ENCODE results near the gene SIGLEC5.
"Not testable (repeated sequence)": the region's sequence is repeated elsewhere in the genome, so short reads cannot be mapped to it uniquely, and the experiment has no call there.

The SIGLEC5 gene

DNA sequence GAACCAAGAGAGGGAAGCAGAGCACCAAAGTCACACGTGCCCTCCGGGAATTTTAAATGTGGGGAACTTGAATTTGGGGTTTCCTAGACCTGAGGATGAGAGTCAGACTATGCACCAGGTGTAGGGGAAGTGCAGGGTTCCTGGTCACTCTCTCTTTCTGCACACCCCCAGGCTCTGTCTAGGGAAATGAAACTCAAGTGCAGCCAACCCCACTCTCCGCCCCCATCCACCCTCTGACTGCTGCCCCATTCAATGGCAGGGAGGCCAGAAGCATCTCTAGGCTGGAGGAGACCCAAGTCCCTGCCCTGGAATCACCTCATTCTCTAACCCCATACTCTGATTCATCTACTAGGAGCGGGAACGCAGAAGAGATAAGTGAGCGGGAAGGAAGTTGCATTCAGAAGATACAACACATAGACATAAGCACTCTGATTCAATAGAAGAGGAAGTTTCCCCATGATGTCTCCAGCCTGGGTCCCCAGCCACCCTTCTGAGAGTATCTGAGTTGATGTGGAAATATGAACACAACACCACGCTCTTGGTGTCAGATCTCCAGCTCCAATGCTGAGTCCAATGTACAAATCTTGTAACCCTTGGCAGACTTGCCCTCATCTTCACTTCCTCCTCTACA lies 21.1 kb upstream of the SIGLEC5 start:
- DNase-seq (ENCODE audit: low read depth) = no peak
- H3K27me3 ChIP-seq (replicated peaks; ENCODE audit: control insufficient read depth, insufficient read depth, low read length) = peaks cover 36% of the 10 kb centered on the region
- no peaks in the 10 kb centered on the region for H3K4me1 ChIP-seq (ENCODE audit: control insufficient read depth, insufficient read depth, low read length)
- no peak overlapping the region for H3K9ac ChIP-seq (ENCODE audit: low read length)
- H3K4me3 ChIP-seq (ENCODE audit: low read length) = no peak overlapping the region
- peaks cover 2% of the 10 kb centered on the region for H3K9me3 ChIP-seq (ENCODE audit: control insufficient read depth, low read length)
- no peaks in the 10 kb centered on the region for H3K36me3 ChIP-seq (ENCODE audit: control insufficient read depth, insufficient read depth, low read length, severe bottlenecking)

DNA sequence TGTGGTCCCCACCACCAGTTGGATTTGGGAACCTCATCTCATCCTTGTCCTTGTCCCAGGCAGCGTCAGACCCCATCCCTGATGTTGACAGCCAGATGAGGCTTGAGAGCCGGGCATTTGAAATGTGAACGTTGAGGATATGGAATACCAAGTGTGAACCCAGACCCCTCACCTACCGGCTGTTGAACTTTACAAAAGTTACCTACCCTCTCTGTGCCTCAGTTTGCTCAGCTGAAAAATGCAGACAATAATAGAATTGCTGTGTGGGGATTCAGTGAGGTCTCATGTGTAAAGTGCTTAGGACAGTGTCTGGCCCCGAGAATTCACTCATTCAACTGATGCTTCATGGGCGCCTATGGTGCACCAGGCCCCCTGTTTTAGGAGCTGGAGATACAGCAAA lies 17.1 kb upstream of the SIGLEC5 start:
- Histone ChIP-seq H3K9ac (ENCODE audit: low read length) (no peak overlapping the region), H3K36me3 (ENCODE audit: control insufficient read depth, insufficient read depth, low read length, severe bottlenecking) (no peaks in the 10 kb centered on the region), H3K27me3 (replicated peaks; ENCODE audit: control insufficient read depth, insufficient read depth, low read length) (peaks cover 21% of the 10 kb centered on the region), H3K4me3 (ENCODE audit: low read length) (no peak overlapping the region), H3K4me1 (ENCODE audit: control insufficient read depth, insufficient read depth, low read length) (no peaks in the 10 kb centered on the region), H3K9me3 (ENCODE audit: control insufficient read depth, low read length) (peaks cover 2% of the 10 kb centered on the region)
- DNase-seq (ENCODE audit: low read depth) = no peak

DNA sequence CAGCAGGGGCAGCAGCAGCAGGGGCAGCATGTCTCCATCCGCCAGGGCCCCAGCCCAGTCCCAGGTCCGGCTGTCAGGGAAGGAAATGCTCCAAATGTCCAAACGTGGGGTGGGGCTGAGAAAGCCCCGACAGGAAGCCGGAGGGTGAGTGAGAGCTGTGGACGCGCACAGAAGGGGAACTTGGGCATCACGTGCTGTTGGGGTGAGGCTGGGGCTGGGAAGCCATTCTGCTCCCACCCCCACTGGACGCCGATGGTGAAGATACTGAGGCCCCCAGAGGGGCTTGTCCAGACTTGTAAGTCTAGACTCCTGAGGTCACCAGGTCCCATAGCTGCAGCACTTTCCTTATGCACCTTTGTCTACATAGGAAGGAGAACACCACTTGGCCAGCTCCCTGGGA lies 16.5 kb upstream of the SIGLEC5 start, which contains the start of gene SIGLEC14:
Gene SIGLEC14, minus strand, starts transcription at position 96 of the 400 bp plus-strand sequence. Its CDS starts 66 bp downstream, at position 30.
- H3K9me3 ChIP-seq (ENCODE audit: control insufficient read depth, low read length); H3K9ac ChIP-seq (ENCODE audit: low read length); H3K36me3 ChIP-seq (ENCODE audit: control insufficient read depth, insufficient read depth, low read length, severe bottlenecking); H3K4me1 ChIP-seq (ENCODE audit: control insufficient read depth, insufficient read depth, low read length); H3K4me3 ChIP-seq (ENCODE audit: low read length); DNase-seq (ENCODE audit: low read depth): not testable (repeated sequence)
- peaks cover 18% of the 10 kb centered on the region for H3K27me3 ChIP-seq (replicated peaks; ENCODE audit: control insufficient read depth, insufficient read depth, low read length)

DNA sequence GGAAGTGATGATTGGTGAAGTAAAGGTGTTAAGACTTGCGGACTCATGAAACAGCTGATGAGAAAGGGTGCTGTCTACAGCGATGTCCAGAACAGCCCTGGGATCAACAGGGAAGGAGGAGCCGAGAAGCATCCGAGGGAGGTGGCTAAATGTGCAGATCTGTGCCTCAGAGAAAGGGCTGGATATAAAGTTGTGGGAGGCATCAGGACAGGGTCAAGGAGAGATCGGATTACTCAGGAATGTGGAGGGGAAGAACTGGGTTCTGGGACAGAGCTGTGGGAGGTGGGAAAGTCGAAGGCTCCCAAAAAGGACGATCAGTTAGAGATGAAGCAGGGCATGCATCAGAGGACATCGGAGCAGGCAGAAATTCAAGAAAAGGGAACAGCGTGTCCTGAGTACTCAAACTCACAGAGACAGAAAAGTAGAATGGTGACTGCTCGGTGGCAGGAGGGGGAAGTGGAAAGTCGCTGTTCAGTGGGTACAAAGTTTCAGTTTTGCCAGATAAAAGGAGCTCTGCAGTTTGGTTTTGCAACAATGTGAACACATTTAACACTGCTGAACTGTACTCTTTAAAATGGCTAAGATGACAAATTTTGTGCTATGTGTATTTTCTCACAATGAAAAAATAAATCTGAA lies 14.6 kb upstream of the SIGLEC5 start:
- no peak for DNase-seq (ENCODE audit: low read depth)
- no peaks in the 10 kb centered on the region for H3K4me1 ChIP-seq (ENCODE audit: control insufficient read depth, insufficient read depth, low read length)
- no peak overlapping the region for H3K9ac ChIP-seq (ENCODE audit: low read length)
- peaks cover 15% of the 10 kb centered on the region for H3K27me3 ChIP-seq (replicated peaks; ENCODE audit: control insufficient read depth, insufficient read depth, low read length)
- H3K9me3 ChIP-seq (ENCODE audit: control insufficient read depth, low read length) = peaks cover 2% of the 10 kb centered on the region
- H3K36me3 ChIP-seq (ENCODE audit: control insufficient read depth, insufficient read depth, low read length, severe bottlenecking) = no peaks in the 10 kb centered on the region
- no peak overlapping the region for H3K4me3 ChIP-seq (ENCODE audit: low read length)

DNA sequence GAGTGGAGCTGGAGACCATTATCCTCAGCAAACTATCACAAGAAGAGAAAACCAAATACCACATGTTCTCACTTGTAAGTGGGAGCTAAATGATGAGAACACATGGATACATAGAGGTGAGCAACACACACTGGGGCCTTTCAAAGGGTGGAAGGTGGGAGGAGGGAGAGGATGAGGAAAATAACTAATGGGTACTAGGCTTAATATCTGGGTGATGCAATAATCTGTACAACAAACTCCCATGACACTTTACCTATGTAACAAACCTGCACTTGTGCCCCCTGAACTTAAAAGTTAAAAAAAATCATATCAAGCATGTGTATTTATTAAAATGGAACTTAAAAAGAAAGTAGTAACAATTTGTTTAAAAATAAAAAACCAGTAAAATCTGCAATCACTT lies 11.4 kb upstream of the SIGLEC5 start:
- Histone ChIP-seq H3K4me1 (ENCODE audit: control insufficient read depth, insufficient read depth, low read length) (no peaks in the 10 kb centered on the region), H3K9ac (ENCODE audit: low read length) (no peak overlapping the region), H3K36me3 (ENCODE audit: control insufficient read depth, insufficient read depth, low read length, severe bottlenecking) (no peaks in the 10 kb centered on the region), H3K9me3 (ENCODE audit: control insufficient read depth, low read length) (peaks cover 11% of the 10 kb centered on the region), H3K4me3 (ENCODE audit: low read length) (no peak overlapping the region), H3K27me3 (replicated peaks; ENCODE audit: control insufficient read depth, insufficient read depth, low read length) (peaks cover 4% of the 10 kb centered on the region)
- no peak for DNase-seq (ENCODE audit: low read depth)

DNA sequence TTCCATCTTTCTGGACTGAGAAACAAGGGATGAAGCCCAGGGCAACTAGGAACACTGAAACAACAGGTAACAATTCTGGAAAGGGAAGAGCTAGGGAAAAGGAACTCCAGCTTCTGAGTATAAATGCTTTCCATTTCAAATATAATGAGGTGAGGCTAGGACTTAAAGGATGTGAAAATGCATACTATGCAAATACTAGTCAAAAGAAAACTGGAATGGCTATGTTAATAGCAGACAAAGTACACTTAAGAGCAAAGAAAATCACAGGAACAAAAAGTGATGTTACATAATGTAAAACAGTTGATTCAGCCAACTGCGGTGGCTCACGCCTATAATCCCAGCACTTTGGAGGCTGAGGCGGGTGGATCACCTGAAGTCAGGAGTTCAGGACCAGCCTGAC lies 10.2 kb upstream of the SIGLEC5 start:
- DNase-seq (ENCODE audit: low read depth) = no peak
- Histone ChIP-seq H3K4me1 (ENCODE audit: control insufficient read depth, insufficient read depth, low read length) (no peaks in the 10 kb centered on the region), H3K4me3 (ENCODE audit: low read length) (no peak overlapping the region), H3K9ac (ENCODE audit: low read length) (no peak overlapping the region), H3K36me3 (ENCODE audit: control insufficient read depth, insufficient read depth, low read length, severe bottlenecking) (no peaks in the 10 kb centered on the region), H3K27me3 (replicated peaks; ENCODE audit: control insufficient read depth, insufficient read depth, low read length) (peaks cover 4% of the 10 kb centered on the region), H3K9me3 (ENCODE audit: control insufficient read depth, low read length) (peaks cover 11% of the 10 kb centered on the region)

DNA sequence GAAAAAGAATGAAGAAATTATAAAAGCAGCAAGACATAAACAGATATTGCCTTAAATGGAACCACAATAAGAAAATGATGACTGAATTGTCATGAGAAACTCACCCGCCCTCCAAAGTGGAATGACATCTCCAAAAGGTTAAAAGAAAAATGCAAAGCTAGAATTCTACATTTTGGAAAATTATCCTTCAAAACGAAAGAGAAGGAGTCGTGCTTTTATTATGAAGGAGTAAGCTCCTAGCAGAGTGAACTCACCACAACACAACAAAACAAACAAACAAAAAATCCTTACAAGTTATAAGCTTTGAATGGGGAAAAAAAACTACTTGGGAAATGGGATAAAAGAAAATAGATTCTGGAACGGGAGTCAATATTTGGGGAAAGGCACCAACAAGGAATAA lies 9.7 kb upstream of the SIGLEC5 start:
- peaks cover 11% of the 10 kb centered on the region for H3K9me3 ChIP-seq (ENCODE audit: control insufficient read depth, low read length)
- no peaks in the 10 kb centered on the region for H3K4me1 ChIP-seq (ENCODE audit: control insufficient read depth, insufficient read depth, low read length)
- no peak for DNase-seq (ENCODE audit: low read depth)
- H3K27me3 ChIP-seq (replicated peaks; ENCODE audit: control insufficient read depth, insufficient read depth, low read length) = peaks cover 4% of the 10 kb centered on the region
- no peak overlapping the region for H3K9ac ChIP-seq (ENCODE audit: low read length)
- H3K4me3 ChIP-seq (ENCODE audit: low read length) = no peak overlapping the region
- no peaks in the 10 kb centered on the region for H3K36me3 ChIP-seq (ENCODE audit: control insufficient read depth, insufficient read depth, low read length, severe bottlenecking)

DNA sequence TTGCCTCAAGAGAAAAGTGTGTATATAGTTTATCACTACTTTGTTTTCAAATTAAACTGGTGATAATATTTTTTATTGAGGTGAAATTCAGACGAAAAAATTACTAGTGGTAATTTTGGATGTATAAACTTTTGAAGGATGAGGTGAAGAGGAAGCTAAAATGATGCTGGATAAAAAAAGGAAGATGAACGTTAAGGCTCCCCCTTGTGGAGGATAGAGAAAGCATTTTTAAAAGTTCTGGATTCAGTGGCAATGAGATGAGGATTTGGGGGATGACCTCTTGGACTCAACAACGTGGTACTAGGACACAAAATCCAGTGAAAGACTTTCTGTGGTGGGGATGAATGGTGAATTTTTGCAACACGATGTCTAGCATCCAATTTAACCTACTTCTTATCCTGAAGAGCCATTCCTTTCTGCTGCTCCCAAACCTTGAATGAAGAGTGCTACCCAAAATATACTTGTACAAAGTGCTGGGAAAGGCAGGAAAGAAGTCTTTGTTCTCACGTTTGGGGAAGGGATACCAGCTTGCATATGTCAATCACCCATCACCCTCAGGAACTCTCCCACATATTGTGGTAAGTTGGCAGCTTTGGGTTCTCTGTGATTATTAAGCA lies 7.3 kb upstream of the SIGLEC5 start:
- Histone ChIP-seq H3K4me3 (ENCODE audit: low read length) (no peak overlapping the region), H3K4me1 (ENCODE audit: control insufficient read depth, insufficient read depth, low read length) (no peaks in the 10 kb centered on the region), H3K9me3 (ENCODE audit: control insufficient read depth, low read length) (peaks cover 11% of the 10 kb centered on the region), H3K27me3 (replicated peaks; ENCODE audit: control insufficient read depth, insufficient read depth, low read length) (peaks cover 4% of the 10 kb centered on the region), H3K9ac (ENCODE audit: low read length) (no peak overlapping the region), H3K36me3 (ENCODE audit: control insufficient read depth, insufficient read depth, low read length, severe bottlenecking) (no peaks in the 10 kb centered on the region)
- DNase-seq (ENCODE audit: low read depth) = no peak

DNA sequence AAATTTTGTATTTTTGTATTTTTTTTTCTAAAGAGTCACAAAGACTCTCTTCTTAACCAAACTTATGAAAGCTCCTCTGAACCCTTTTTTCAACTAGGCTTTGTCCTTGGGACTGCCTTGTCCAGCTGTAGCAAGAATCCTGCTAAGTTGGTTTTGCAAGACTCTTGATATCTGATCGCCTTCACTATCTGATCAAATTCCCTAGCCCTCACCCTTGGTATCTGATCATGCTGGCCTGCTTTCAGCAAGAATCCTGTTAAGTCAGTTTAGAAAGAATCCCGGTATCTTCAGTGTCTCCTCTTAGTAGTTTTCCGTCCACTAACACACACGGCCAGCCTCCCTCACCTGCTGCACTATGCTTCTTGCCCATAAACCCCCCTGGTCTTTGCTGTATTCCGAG lies 1.9 kb upstream of the SIGLEC5 start:
- Histone ChIP-seq H3K4me3 (ENCODE audit: low read length) (no peak overlapping the region), H3K27me3 (replicated peaks; ENCODE audit: control insufficient read depth, insufficient read depth, low read length) (peaks cover 14% of the 10 kb centered on the region), H3K36me3 (ENCODE audit: control insufficient read depth, insufficient read depth, low read length, severe bottlenecking) (no peaks in the 10 kb centered on the region), H3K9ac (ENCODE audit: low read length) (no peak overlapping the region), H3K4me1 (ENCODE audit: control insufficient read depth, insufficient read depth, low read length) (no peaks in the 10 kb centered on the region), H3K9me3 (ENCODE audit: control insufficient read depth, low read length) (peaks cover 5% of the 10 kb centered on the region)
- DNase-seq (ENCODE audit: low read depth) = no peak

DNA sequence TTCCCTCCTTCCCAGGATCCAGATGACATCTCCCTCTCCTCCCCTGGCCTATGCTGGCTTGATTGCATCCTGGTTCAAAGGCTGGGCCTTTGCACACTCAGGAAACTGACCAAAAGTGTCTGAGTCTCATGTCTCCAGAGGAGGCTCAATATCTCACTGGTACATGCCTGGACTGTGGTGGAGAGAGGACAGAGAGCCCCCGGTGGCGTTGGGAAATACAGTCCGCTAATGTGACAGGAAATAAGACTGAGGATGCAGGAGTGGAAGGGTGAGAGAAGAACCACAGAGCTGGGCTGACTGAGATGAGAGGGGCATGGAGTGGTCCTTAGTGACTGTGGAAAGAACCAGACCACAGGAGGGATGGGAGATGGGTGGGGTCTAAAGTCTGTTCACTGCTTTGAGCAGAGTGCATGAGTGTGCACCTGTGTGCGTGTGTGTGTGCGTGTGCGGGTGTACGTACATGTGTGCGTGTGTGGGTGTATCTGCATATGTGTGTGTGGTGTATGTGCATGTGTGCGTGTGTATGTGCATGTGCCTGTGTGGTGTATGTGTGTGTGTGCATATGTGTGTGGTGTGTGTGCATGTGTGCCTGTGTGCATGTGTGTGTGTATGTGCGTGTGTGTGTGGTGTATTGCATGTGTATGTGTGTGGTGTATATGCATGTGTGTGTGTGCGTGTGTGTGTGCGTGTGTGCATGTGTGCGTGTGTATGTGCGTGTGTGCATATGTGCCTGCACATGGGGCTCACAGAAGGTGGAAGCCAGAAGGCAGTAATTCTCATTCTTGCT lies 1.9 kb downstream of the SIGLEC5 start:
- no peak for DNase-seq (ENCODE audit: low read depth)
- H3K36me3 ChIP-seq (ENCODE audit: control insufficient read depth, insufficient read depth, low read length, severe bottlenecking) = no peaks in the 10 kb centered on the region
- peaks cover 21% of the 10 kb centered on the region for H3K27me3 ChIP-seq (replicated peaks; ENCODE audit: control insufficient read depth, insufficient read depth, low read length)
- no peak overlapping the region for H3K4me3 ChIP-seq (ENCODE audit: low read length)
- no peaks in the 10 kb centered on the region for H3K9me3 ChIP-seq (ENCODE audit: control insufficient read depth, low read length)
- H3K9ac ChIP-seq (ENCODE audit: low read length) = no peak overlapping the region
- no peaks in the 10 kb centered on the region for H3K4me1 ChIP-seq (ENCODE audit: control insufficient read depth, insufficient read depth, low read length)

DNA sequence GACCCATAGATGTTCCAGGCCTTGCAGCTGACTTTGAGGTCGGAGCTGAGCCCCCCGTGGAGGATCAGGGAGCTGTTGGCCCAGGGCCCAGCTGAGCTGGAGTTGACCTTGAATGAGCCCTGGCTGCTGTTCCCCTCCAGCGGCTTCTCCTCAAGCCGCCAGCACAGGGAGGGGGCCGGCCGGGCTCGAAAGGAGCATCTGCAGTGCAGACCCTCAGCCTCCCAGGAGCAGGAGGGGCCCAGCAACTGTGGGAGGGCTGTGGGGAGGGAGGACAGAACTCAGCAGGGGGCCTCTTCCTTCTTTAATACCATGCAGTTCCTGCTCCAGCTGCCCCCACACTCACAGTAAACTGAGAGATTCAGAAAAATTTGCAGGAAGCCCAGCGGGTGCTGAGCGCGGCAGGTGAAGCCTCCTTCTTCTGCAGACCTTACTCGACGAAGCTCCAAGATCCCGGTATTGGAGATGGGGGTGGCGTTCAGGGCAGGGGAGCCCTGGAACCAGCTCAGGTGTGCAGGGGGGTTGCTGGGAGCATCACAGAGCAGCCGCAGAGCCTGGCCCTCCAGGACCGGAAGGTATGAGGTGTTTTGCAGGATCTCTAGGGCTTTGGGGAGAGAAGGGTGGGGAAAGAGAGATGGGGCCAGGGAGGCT lies 2.6 kb downstream of the SIGLEC5 start:
- Histone ChIP-seq H3K4me3 (ENCODE audit: low read length) (no peak overlapping the region), H3K4me1 (ENCODE audit: control insufficient read depth, insufficient read depth, low read length) (no peaks in the 10 kb centered on the region), H3K27me3 (replicated peaks; ENCODE audit: control insufficient read depth, insufficient read depth, low read length) (peaks cover 21% of the 10 kb centered on the region), H3K9me3 (ENCODE audit: control insufficient read depth, low read length) (no peaks in the 10 kb centered on the region), H3K36me3 (ENCODE audit: control insufficient read depth, insufficient read depth, low read length, severe bottlenecking) (no peaks in the 10 kb centered on the region), H3K9ac (ENCODE audit: low read length) (no peak overlapping the region)
- no peak for DNase-seq (ENCODE audit: low read depth)
